DOHH2 (cell line): ENCODE data around the gene ADAMTS15.

Experiments used
- H3F3A ChIP-seq: fragments of 200-600 bp; sonication (generic), shearing (Covaris generic); 2 replicates; pipeline ENCODE4 v1.6.0; 2016; ENCODE audit warnings: antibody characterized with exemption, mild to moderate bottlenecking; ENCODE audit not compliant: control insufficient read depth, insufficient read depth
- H3K27ac ChIP-seq: fragments of 200-600 bp; sonication (generic); 2 replicates; pipeline ENCODE4 v1.5.1; 2014; ENCODE audit warnings: low read depth, mild to moderate bottlenecking, low read length, moderate library complexity
- H3K27me3 ChIP-seq: fragments of 200-600 bp; sonication (generic); 2 replicates; pipeline ENCODE4 v1.6.1; 2014; ENCODE audit warnings: mild to moderate bottlenecking, low read length, mixed read lengths; ENCODE audit not compliant: control insufficient read depth
- H3K36me3 ChIP-seq: fragments of 200-600 bp; sonication (generic); 2 replicates; pipeline ENCODE4 v1.6.1; 2014; ENCODE audit warnings: mild to moderate bottlenecking, low read length, moderate library complexity, mixed read lengths; ENCODE audit not compliant: control insufficient read depth
- H3K4me1 ChIP-seq: fragments of 200-600 bp; sonication (generic); 2 replicates; pipeline ENCODE4 v1.6.1; 2014; ENCODE audit warnings: mild to moderate bottlenecking, low read length, mixed read lengths; ENCODE audit not compliant: control insufficient read depth
- H3K4me2 ChIP-seq: fragments of 200-600 bp; sonication (generic); 2 replicates; pipeline ENCODE4 v1.6.0; 2014; ENCODE audit warnings: mild to moderate bottlenecking, low read length, moderate library complexity
- H3K4me3 ChIP-seq: fragments of 200-600 bp; sonication (generic); 2 replicates; pipeline ENCODE4 v1.5.1; 2014; ENCODE audit warnings: mild to moderate bottlenecking, low read length, mixed read lengths
- H3K79me2 ChIP-seq: fragments of 200-600 bp; sonication (generic); 2 replicates; pipeline ENCODE4 v1.6.1; 2014; ENCODE audit warnings: mild to moderate bottlenecking, low read length, mixed read lengths; ENCODE audit not compliant: control insufficient read depth
- H3K9me2 ChIP-seq: fragments of 200-600 bp; sonication (generic); replicated peaks from 2 replicates; pipeline ENCODE4 v1.6.1; 2014; ENCODE audit warnings: mild to moderate bottlenecking, low read length, mixed read lengths; ENCODE audit not compliant: control insufficient read depth
- H3K9me3 ChIP-seq: fragments of 200-600 bp; sonication (generic); 2 replicates; pipeline ENCODE4 v1.6.1; 2014; ENCODE audit warnings: antibody characterized with exemption, low read length, mixed read lengths; ENCODE audit not compliant: control insufficient read depth, insufficient read depth
- H4K20me1 ChIP-seq: fragments of 200-600 bp; sonication (generic); 2 replicates; pipeline ENCODE4 v1.6.0; 2014; ENCODE audit warnings: low read depth, mild to moderate bottlenecking, antibody characterized with exemption, low read length, moderate library complexity; ENCODE audit not compliant: control insufficient read depth, insufficient read depth
- EZH2phosphoT487 ChIP-seq: fragments of 200-600 bp; sonication (generic); IDR thresholded peaks from 2 replicates; pipeline ENCODE4 v1.6.1; 2017; ENCODE audit warnings: borderline replicate concordance, mild to moderate bottlenecking, antibody characterized with exemption, low read length, moderate library complexity, mixed read lengths
- TF ChIP-seq, protein P1 (sequence below): fragments of 200-600 bp; sonication (generic); IDR thresholded peaks from one replicate; pipeline ENCODE4 v1.5.1; 2014; ENCODE audit warnings: antibody characterized with exemption, mild to moderate bottlenecking, low read depth, low read length; ENCODE audit not compliant: poor library complexity, severe bottlenecking

The ADAMTS15 gene

DNA sequence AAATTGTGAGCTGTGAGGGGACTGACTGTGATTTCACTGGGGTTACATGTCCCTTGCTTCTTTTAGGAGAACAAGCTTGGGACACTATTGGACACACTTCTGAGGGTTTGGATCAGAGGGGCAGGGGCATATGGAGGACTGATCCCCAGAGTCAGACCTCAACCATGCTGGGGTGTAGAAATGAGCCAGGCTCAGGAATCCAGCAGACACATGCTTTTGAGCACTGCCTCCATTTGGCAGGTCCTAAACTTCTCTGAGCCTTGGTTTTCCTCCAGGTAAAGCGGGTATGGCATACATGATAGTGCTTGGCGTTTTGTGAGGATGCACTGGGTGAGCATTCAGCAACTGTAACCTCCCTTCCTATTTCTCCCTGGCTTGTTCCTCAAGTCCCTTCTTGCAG lies 74.7 kb downstream of the ADAMTS15 start:
- no peak for TF ChIP-seq EZH2phosphoT487
- Histone ChIP-seq H3K27ac (no peak overlapping the region), H3K9me2 (no peaks in the 10 kb centered on the region)

DNA sequence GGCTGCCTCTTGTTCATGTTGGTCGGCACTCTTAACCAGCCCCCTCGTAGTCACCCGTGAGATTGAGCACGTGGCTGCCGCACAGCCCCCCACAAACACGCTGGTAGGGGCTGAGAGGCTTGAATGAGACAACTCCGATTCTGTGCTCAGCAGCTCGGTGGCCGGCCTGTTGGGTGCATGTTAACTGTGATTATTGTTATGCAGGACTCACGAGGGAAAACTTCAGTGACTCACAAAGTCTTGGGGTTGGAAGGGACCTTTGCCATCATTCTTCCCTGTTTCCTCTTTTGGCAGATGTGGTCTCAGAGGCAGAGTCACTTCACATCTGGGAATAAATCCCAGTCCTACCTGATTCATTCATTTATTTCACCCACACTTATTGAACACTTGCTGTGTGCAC lies 75.2 kb downstream of the ADAMTS15 start:
- no peak overlapping the region for H3K4me3 ChIP-seq
- no peak overlapping the region for H3K4me2 ChIP-seq
- no peaks in the 10 kb centered on the region for H3K9me3 ChIP-seq
- no peaks in the 10 kb centered on the region for H3K36me3 ChIP-seq
- no peak overlapping the region for H3K27ac ChIP-seq
- H3K9me2 ChIP-seq: no peaks in the 10 kb centered on the region
- no peaks in the 10 kb centered on the region for H3K27me3 ChIP-seq
- no peaks in the 10 kb centered on the region for H4K20me1 ChIP-seq
- TF ChIP-seq, protein P1, sequence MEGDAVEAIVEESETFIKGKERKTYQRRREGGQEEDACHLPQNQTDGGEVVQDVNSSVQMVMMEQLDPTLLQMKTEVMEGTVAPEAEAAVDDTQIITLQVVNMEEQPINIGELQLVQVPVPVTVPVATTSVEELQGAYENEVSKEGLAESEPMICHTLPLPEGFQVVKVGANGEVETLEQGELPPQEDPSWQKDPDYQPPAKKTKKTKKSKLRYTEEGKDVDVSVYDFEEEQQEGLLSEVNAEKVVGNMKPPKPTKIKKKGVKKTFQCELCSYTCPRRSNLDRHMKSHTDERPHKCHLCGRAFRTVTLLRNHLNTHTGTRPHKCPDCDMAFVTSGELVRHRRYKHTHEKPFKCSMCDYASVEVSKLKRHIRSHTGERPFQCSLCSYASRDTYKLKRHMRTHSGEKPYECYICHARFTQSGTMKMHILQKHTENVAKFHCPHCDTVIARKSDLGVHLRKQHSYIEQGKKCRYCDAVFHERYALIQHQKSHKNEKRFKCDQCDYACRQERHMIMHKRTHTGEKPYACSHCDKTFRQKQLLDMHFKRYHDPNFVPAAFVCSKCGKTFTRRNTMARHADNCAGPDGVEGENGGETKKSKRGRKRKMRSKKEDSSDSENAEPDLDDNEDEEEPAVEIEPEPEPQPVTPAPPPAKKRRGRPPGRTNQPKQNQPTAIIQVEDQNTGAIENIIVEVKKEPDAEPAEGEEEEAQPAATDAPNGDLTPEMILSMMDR: no peak
- no peak for TF ChIP-seq EZH2phosphoT487
- H3K4me1 ChIP-seq: no peaks in the 10 kb centered on the region
- H3F3A ChIP-seq: no peaks in the 10 kb centered on the region
- H3K79me2 ChIP-seq: no peaks in the 10 kb centered on the region

More for the DNA sequence above, 74.7 kb downstream of the ADAMTS15 start:
- Histone ChIP-seq H3F3A (no peaks in the 10 kb centered on the region), H3K36me3 (no peaks in the 10 kb centered on the region), H3K4me3 (no peak overlapping the region), H3K4me1 (no peaks in the 10 kb centered on the region), H3K9me3 (no peaks in the 10 kb centered on the region), H3K27me3 (no peaks in the 10 kb centered on the region), H4K20me1 (no peaks in the 10 kb centered on the region), H3K4me2 (no peak overlapping the region), H3K79me2 (no peaks in the 10 kb centered on the region)

GRCh38 chr11:130524132-130524790 lies 75.8 kb downstream of the ADAMTS15 start:
- H3K79me2 ChIP-seq: no peaks in the 10 kb centered on the region
- no peak overlapping the region for H3K4me3 ChIP-seq
- H4K20me1 ChIP-seq: no peaks in the 10 kb centered on the region
- H3K4me2 ChIP-seq: no peak overlapping the region
- TF ChIP-seq, protein P1: no peak
- no peak for TF ChIP-seq EZH2phosphoT487
- H3K9me2 ChIP-seq: no peaks in the 10 kb centered on the region
- no peaks in the 10 kb centered on the region for H3K9me3 ChIP-seq
- no peaks in the 10 kb centered on the region for H3K27me3 ChIP-seq
- H3F3A ChIP-seq: no peaks in the 10 kb centered on the region
- no peaks in the 10 kb centered on the region for H3K36me3 ChIP-seq
- H3K4me1 ChIP-seq: no peaks in the 10 kb centered on the region
- no peak overlapping the region for H3K27ac ChIP-seq

GRCh38 chr11:130525307-130525706 lies 76.9 kb downstream of the ADAMTS15 start:
- no peaks in the 10 kb centered on the region for H4K20me1 ChIP-seq
- H3K4me3 ChIP-seq: no peak overlapping the region
- H3K27ac ChIP-seq: no peak overlapping the region
- H3K9me2 ChIP-seq: no peaks in the 10 kb centered on the region
- no peaks in the 10 kb centered on the region for H3K79me2 ChIP-seq
- no peaks in the 10 kb centered on the region for H3K36me3 ChIP-seq
- no peaks in the 10 kb centered on the region for H3K9me3 ChIP-seq
- TF ChIP-seq, protein P1: no peak
- no peak for TF ChIP-seq EZH2phosphoT487
- H3K27me3 ChIP-seq: no peaks in the 10 kb centered on the region
- no peaks in the 10 kb centered on the region for H3F3A ChIP-seq
- H3K4me1 ChIP-seq: no peaks in the 10 kb centered on the region
- H3K4me2 ChIP-seq: no peak overlapping the region
